ENCODE results near the gene ZFP57. TPM values are rescaled to one million over a fixed set of nuclear protein-coding genes. Genes with fewer than 3 reads are reported as not detected.

Gene ZFP57
- total and polyA plus RNA-seq, 10 of the 15 experiments (the other 5 are each of a cell fraction or from before 2014, with no cell fraction given), result not detected

DNA sequence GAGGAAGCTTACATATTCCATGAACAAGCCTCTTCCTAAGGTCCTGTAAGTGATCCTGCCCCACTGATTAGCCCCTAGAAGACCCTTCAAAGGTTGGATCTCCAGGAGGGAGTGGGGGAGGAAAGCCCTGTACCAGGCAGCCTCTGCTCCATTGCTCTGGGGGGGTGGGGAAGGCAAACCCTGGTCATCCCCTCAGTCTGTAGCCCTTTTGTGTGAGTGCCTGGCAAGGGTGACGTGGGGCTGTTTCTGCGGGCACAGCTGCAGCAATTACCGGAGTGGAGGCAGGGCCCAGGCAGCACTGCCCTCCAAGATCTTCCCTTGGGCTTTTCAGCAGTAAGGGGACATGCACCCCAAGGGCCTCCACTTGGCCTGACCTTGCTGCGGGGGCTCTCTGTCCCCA, 24.2 kb downstream of the ZFP57 start, which contains the start of gene MOG:
TSS of gene MOG (plus strand) at position 295 of the 400 bp plus-strand sequence. CDS start 118 bp downstream, outside the sequence.
- TF ChIP-seq, protein P1, sequence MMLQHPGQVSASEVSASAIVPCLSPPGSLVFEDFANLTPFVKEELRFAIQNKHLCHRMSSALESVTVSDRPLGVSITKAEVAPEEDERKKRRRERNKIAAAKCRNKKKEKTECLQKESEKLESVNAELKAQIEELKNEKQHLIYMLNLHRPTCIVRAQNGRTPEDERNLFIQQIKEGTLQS (IDR thresholded peaks at IDR 0.05; ENCODE audit: borderline replicate concordance, extremely low read depth, low read depth, low read length), result no peak
- TF ChIP-seq FOXK2 (IDR thresholded peaks at IDR 0.05) (no peak), MYC (IDR thresholded peaks at IDR 0.05; ENCODE audit: insufficient read depth, insufficient read length, insufficient replicate concordance, low read length, severe bottlenecking) (no peak), BRCA1 (IDR thresholded peaks at IDR 0.05; ENCODE audit: low read depth, low read length) (no peak), BMI1 (IDR thresholded peaks at IDR 0.05; ENCODE audit: borderline replicate concordance) (no peak), TCF3 (IDR thresholded peaks at IDR 0.05; ENCODE audit: borderline replicate concordance, insufficient read depth, low read depth, low read length) (no peak), CHD4 (IDR thresholded peaks at IDR 0.05) (no peak), ZNF24 (IDR thresholded peaks at IDR 0.05) (no peak), SMARCA5 (IDR thresholded peaks at IDR 0.05) (no peak), POU2F2 (IDR thresholded peaks at IDR 0.05; ENCODE audit: borderline replicate concordance, low read depth, low read length) (no peak), SUZ12 (IDR thresholded peaks at IDR 0.05; ENCODE audit: unreplicated experiment) (no peak), BHLHE40 (IDR thresholded peaks at IDR 0.05; ENCODE audit: borderline replicate concordance in 1 of 2, low read depth in 2 of 2, low read length in 1 of 2) (no peak), CEBPB (IDR thresholded peaks at IDR 0.05; ENCODE audit: borderline replicate concordance in 1 of 2, low read depth in 2 of 2, low read length in 2 of 2) (no peak), SMAD1 (IDR thresholded peaks at IDR 0.05; ENCODE audit: low read depth, partially characterized antibody) (no peak)
- TF ChIP-seq, protein P2, sequence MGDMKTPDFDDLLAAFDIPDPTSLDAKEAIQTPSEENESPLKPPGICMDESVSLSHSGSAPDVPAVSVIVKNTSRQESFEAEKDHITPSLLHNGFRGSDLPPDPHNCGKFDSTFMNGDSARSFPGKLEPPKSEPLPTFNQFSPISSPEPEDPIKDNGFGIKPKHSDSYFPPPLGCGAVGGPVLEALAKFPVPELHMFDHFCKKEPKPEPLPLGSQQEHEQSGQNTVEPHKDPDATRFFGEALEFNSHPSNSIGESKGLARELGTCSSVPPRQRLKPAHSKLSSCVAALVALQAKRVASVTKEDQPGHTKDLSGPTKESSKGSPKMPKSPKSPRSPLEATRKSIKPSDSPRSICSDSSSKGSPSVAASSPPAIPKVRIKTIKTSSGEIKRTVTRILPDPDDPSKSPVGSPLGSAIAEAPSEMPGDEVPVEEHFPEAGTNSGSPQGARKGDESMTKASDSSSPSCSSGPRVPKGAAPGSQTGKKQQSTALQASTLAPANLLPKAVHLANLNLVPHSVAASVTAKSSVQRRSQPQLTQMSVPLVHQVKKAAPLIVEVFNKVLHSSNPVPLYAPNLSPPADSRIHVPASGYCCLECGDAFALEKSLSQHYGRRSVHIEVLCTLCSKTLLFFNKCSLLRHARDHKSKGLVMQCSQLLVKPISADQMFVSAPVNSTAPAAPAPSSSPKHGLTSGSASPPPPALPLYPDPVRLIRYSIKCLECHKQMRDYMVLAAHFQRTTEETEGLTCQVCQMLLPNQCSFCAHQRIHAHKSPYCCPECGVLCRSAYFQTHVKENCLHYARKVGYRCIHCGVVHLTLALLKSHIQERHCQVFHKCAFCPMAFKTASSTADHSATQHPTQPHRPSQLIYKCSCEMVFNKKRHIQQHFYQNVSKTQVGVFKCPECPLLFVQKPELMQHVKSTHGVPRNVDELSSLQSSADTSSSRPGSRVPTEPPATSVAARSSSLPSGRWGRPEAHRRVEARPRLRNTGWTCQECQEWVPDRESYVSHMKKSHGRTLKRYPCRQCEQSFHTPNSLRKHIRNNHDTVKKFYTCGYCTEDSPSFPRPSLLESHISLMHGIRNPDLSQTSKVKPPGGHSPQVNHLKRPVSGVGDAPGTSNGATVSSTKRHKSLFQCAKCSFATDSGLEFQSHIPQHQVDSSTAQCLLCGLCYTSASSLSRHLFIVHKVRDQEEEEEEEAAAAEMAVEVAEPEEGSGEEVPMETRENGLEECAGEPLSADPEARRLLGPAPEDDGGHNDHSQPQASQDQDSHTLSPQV (IDR thresholded peaks at IDR 0.05), result no peak
- ChIA-PET CTCF (interaction anchor here (0.6 to 2.2 kb wide), 4 partner anchors 23 to 755 kb away, joined by 3 to 6 read pairs (median 4); partner anchors contain the start of gene GABBR1), RAD21 (ENCODE audit: unreplicated experiment) (no interaction called here), POLR2A (no interaction called here), SMC1A (ENCODE audit: uncharacterized antibody, unreplicated experiment) (no interaction called here)
- H3K9me3 ChIP-seq (replicated peaks; ENCODE audit: control insufficient read depth, insufficient read depth, low read length), result no peaks in the 10 kb centered on the region
- H3K27ac ChIP-seq (ENCODE audit: control insufficient read depth, insufficient read depth), result no peak within 1 kb of the TSS
- no peaks in the 10 kb centered on the region for H4K20me1 ChIP-seq (ENCODE audit: control insufficient read depth, insufficient read depth)
- no peak for FAIRE-seq
- no peaks in the 10 kb centered on the region for H3K36me3 ChIP-seq (ENCODE audit: control insufficient read depth in 2 of 2, insufficient read depth in 2 of 2, low read length in 1 of 2)
- ATAC-seq, result no peak
- BruUV-seq (replicated peaks), result no TSS peak
- H3K4me1 ChIP-seq (ENCODE audit: control insufficient read depth, insufficient read depth, low read length), result peaks cover 17% of the 10 kb centered on the region
- no peak for DNase-seq (ENCODE audit: low read depth, low spot score)
- WGBS (ENCODE audit: insufficient coverage, insufficient replicate concordance, low lambda C conversion rate, missing lambda C conversion rate), result 74% methylated on average over 4 of the region's 4 CpGs
- H3K4me3 ChIP-seq, result no peak within 1 kb of the TSS
- in situ Hi-C loops (cut with MboI) (no loop called here), intact Hi-C loops (cut with micrococcal nuclease; ENCODE audit: unreplicated experiment) (loop anchor here (10.0 kb wide), 1 partner anchor 98 kb away; no protein-coding TSS in a partner anchor)
- H3K27me3 ChIP-seq (replicated peaks in 1 of 2; ENCODE audit: control insufficient read depth in 2 of 2, insufficient read depth in 2 of 2, low read length in 1 of 2), result no peaks in the 10 kb centered on the region
- no peak within 1 kb of the TSS for H3K9ac ChIP-seq (ENCODE audit: control insufficient read depth, insufficient read depth, low read length)
- H2AFZ ChIP-seq (ENCODE audit: control insufficient read depth, low read depth, low read length), result peak within 1 kb of the TSS; percentile 53
- H3K4me2 ChIP-seq (ENCODE audit: control insufficient read depth, insufficient read depth), result peak within 1 kb of the TSS; percentile 71
- H3K79me2 ChIP-seq (ENCODE audit: control insufficient read depth, insufficient read depth, low read length), result no peaks in the 10 kb centered on the region
